ENCODE measurements around the gene TBX19. TPM values are rescaled to one million over a fixed set of nuclear protein-coding genes. Genes with fewer than 3 reads are reported as not detected.
A peak's percentile ranks its signal among the peaks of the same experiment; 100 is the strongest.

TBX19 gene
- 1 to 10 TPM; 3.0 to 3.7 TPM for total RNA-seq

GRCh38 chr1:168280296-168280927, at the start of gene TBX19:
Gene TBX19 (plus strand): TSS chr1:168280877. CDS start chr1:168281091, 214 bp downstream.
- H3K36me3 Mint-ChIP-seq: peaks cover 10% of the 10 kb centered on the region
- H3K9me3 Mint-ChIP-seq: no peaks in the 10 kb centered on the region
- no peak within 1 kb of the TSS for H3K4me3 Mint-ChIP-seq
- H3K27me3 Mint-ChIP-seq: no peaks in the 10 kb centered on the region
- H3K27ac Mint-ChIP-seq: no peak within 1 kb of the TSS
- ATAC-seq: no peak
- no peak for DNase-seq (ENCODE audit: low spot score)
- H3K4me1 Mint-ChIP-seq (ENCODE audit: low read depth in 2 of 2): peaks cover 0 to 2% of the 10 kb centered on the region in 2 donors

- peak; percentile 84 to 85 for ATAC-seq
- no peaks in the 10 kb centered on the region for H3K9me3 Mint-ChIP-seq
- H3K4me1 Mint-ChIP-seq (ENCODE audit: low read depth in 2 of 2): peaks cover 55 to 57% of the 10 kb centered on the region in 2 donors
- H3K27me3 Mint-ChIP-seq: no peaks in the 10 kb centered on the region
- H3K4me3 Mint-ChIP-seq: peak overlapping the region; percentile 42
- peak overlapping the region; percentile 40 to 47 for H3K27ac Mint-ChIP-seq
- H3K36me3 Mint-ChIP-seq: peaks cover 35% of the 10 kb centered on the region
- DNase-seq (ENCODE audit: low spot score): peak; percentile 74
These were observed 45.7 kb upstream of the TBX19 start for GRCh38 chr1:168234846-168235547.

DNA sequence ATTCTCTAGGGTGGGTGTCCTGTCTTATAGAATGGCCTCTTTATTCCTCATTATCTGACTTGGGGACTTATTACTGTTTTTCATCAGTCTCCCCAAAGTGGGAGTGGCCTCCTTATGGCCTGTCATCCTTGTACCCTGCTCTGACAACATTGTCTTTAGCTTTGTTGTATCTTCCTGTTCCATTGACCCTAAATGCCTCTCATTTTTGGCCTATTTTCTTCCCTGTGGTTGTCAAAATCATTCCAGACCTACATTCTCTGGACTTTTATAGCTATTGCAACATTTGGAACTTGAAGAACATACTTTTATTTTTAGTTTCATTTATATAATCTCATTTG, 45.2 kb upstream of the TBX19 start:
- no peaks in the 10 kb centered on the region for H3K27me3 Mint-ChIP-seq
- no peak overlapping the region for H3K4me3 Mint-ChIP-seq
- H3K36me3 Mint-ChIP-seq: peaks cover 39% of the 10 kb centered on the region
- ATAC-seq: peak in 1 of 2 donors; percentile 10
- no peak for DNase-seq (ENCODE audit: low spot score)
- no peaks in the 10 kb centered on the region for H3K9me3 Mint-ChIP-seq
- peaks cover 55% of the 10 kb centered on the region in 2 donors for H3K4me1 Mint-ChIP-seq (ENCODE audit: low read depth in 2 of 2)
- peak overlapping the region; percentile 40 to 47 for H3K27ac Mint-ChIP-seq

DNA sequence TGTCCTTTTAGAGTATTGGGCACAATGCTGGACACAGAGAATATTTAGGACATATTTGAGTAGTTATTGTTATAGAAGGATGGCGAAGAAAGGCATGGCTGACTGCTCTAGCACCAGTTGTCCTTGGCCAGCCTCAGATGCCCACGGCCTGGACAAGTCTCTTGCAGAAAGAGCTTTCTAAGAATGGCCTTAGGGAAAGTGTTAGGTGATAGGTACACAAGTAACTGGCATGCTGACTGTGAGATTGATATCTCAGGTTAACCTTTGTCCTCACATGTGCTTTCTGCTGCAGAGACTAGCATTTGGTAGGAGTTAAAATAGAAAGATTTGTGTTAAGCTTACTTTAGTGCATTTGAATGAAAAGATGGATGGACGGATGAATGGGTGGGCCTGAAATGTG, 44.7 kb upstream of the TBX19 start:
- no peaks in the 10 kb centered on the region for H3K9me3 Mint-ChIP-seq
- peak overlapping the region; percentile 40 to 47 for H3K27ac Mint-ChIP-seq
- DNase-seq (ENCODE audit: low spot score) (no peak), ATAC-seq (no peak)
- H3K27me3 Mint-ChIP-seq: no peaks in the 10 kb centered on the region
- peaks cover 39% of the 10 kb centered on the region for H3K36me3 Mint-ChIP-seq
- peaks cover 51 to 54% of the 10 kb centered on the region in 2 donors for H3K4me1 Mint-ChIP-seq (ENCODE audit: low read depth in 2 of 2)
- H3K4me3 Mint-ChIP-seq: no peak overlapping the region

DNA sequence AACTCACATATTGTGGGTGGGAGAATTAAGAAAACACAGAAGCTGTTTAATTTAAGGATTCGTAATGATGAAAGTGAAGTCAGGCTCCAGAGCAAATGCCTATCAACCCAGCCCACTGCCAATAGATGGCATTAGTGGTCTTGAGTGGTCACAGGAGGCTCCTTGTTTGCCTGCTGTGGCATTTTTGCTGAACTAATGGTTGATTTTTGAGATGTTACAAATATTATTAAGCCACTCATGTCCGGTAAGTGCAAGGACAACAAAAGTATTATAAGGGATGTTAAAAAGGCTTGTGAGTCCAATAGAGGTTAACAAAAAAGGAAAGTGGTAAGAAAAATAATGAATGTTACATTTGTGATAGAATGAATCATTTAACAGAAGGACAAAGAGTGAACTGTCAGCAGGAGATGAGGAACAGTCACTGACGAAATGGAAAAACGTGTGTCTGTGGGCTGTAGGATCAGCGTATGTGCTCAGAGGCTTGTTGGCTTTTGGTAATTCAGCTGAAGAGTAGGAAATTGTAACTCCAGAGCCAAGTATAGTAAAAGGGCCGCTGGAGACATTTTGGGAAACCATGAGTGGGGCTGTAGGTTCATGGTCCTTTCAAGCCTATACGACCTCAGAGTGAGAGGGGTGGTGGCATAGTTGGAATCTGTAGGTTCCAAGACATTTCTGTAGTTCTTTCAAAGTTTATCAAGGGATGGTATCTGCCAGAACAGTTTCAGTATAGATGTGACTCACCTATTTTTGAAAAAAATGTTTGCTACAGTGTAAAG, 43.7 kb upstream of the TBX19 start:
- Mint-ChIP-seq H3K36me3 (peaks cover 39% of the 10 kb centered on the region), H3K9me3 (no peaks in the 10 kb centered on the region), H3K27me3 (no peaks in the 10 kb centered on the region), H3K27ac (peak overlapping the region; percentile 3 to 6), H3K4me1 (ENCODE audit: low read depth in 2 of 2) (peaks cover 46 to 49% of the 10 kb centered on the region in 2 donors), H3K4me3 (no peak overlapping the region)
- DNase-seq (ENCODE audit: low spot score) (no peak), ATAC-seq (peak; percentile 53 to 65)

- DNase-seq (ENCODE audit: low spot score): no peak
- Mint-ChIP-seq H3K27me3 (no peaks in the 10 kb centered on the region), H3K36me3 (peaks cover 44% of the 10 kb centered on the region), H3K4me3 (no peak overlapping the region), H3K9me3 (no peaks in the 10 kb centered on the region), H3K4me1 (ENCODE audit: low read depth in 2 of 2) (peaks cover 40 to 49% of the 10 kb centered on the region in 2 donors), H3K27ac (no peak overlapping the region)
- ATAC-seq: no peak
These were observed 37.5 kb upstream of the TBX19 start for GRCh38 chr1:168243198-168243597.

GRCh38 chr1:168243636-168244212, 37.0 kb upstream of the TBX19 start:
- peak overlapping the region; percentile 17 to 50 for H3K27ac Mint-ChIP-seq
- H3K9me3 Mint-ChIP-seq: no peaks in the 10 kb centered on the region
- H3K27me3 Mint-ChIP-seq: no peaks in the 10 kb centered on the region
- peak overlapping the region; percentile 33 for H3K4me3 Mint-ChIP-seq
- peaks cover 49% of the 10 kb centered on the region for H3K36me3 Mint-ChIP-seq
- DNase-seq (ENCODE audit: low spot score) (no peak), ATAC-seq (peak; percentile 67 to 75)
- H3K4me1 Mint-ChIP-seq (ENCODE audit: low read depth in 2 of 2): peaks cover 45 to 50% of the 10 kb centered on the region in 2 donors

GRCh38 chr1:168245042-168245441, 35.6 kb upstream of the TBX19 start:
- H3K4me1 Mint-ChIP-seq (ENCODE audit: low read depth in 2 of 2): peaks cover 52 to 55% of the 10 kb centered on the region in 2 donors
- no peak overlapping the region for H3K27ac Mint-ChIP-seq
- no peak for ATAC-seq

DNA sequence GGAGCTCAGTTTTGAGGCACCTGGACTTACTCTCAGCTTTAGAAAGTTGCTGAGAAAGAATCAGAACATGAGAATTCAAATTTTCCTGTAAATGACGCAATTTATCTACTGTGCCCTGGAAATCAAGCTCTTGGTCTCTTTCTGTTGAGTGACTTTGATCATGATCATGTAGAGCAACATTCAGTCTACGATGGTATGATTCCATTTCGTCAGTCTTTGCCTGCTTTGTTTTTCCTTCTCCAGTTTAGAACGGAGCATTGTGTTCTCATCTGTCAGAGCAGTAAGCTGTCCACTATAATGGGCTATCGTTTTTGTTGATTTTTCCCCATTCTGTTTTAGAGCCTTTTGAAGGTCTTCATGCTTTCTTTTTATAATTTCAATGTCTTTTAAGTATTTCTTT, 34.2 kb upstream of the TBX19 start:
- no peaks in the 10 kb centered on the region for H3K9me3 Mint-ChIP-seq
- H3K27ac Mint-ChIP-seq: no peak overlapping the region
- no peak overlapping the region for H3K4me3 Mint-ChIP-seq
- H3K4me1 Mint-ChIP-seq (ENCODE audit: low read depth in 2 of 2): peaks cover 57 to 63% of the 10 kb centered on the region in 2 donors
- H3K27me3 Mint-ChIP-seq: no peaks in the 10 kb centered on the region
- ATAC-seq (no peak), DNase-seq (ENCODE audit: low spot score) (no peak)
- peaks cover 49% of the 10 kb centered on the region for H3K36me3 Mint-ChIP-seq

More at GRCh38 chr1:168245042-168245441, 35.6 kb upstream of the TBX19 start:
- Mint-ChIP-seq H3K27me3 (no peaks in the 10 kb centered on the region), H3K4me3 (no peak overlapping the region), H3K36me3 (peaks cover 52% of the 10 kb centered on the region), H3K9me3 (no peaks in the 10 kb centered on the region)
- DNase-seq (ENCODE audit: low spot score): no peak

GRCh38 chr1:168252204-168252733, 28.4 kb upstream of the TBX19 start:
- Mint-ChIP-seq H3K9me3 (no peaks in the 10 kb centered on the region), H3K4me3 (no peak overlapping the region), H3K27me3 (no peaks in the 10 kb centered on the region), H3K4me1 (ENCODE audit: low read depth in 2 of 2) (peaks cover 35 to 37% of the 10 kb centered on the region in 2 donors), H3K36me3 (peaks cover 39% of the 10 kb centered on the region), H3K27ac (no peak overlapping the region)
- ATAC-seq: no peak
- DNase-seq (ENCODE audit: low spot score): no peak

DNA sequence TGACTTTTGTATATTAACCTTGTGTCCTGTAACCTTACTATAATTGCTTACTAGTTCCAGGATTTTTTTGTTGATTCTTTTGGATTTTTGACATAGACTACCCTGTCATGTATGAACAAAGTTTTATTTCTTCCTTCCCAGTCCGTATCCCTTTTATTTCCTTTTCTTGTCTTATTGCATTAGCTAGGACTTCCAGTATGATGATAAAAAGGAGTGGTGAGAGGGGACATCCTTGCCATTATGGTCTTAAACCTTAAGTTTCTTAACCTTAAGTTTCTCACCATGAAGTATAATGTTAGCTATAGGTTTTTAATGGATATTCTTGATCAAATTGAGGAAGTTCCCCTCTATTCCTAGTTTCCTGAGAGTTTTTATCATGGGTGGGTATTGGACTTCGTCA, 24.5 kb upstream of the TBX19 start:
- H3K4me3 Mint-ChIP-seq: no peak overlapping the region
- peaks cover 17 to 26% of the 10 kb centered on the region in 2 donors for H3K4me1 Mint-ChIP-seq (ENCODE audit: low read depth in 2 of 2)

DNA sequence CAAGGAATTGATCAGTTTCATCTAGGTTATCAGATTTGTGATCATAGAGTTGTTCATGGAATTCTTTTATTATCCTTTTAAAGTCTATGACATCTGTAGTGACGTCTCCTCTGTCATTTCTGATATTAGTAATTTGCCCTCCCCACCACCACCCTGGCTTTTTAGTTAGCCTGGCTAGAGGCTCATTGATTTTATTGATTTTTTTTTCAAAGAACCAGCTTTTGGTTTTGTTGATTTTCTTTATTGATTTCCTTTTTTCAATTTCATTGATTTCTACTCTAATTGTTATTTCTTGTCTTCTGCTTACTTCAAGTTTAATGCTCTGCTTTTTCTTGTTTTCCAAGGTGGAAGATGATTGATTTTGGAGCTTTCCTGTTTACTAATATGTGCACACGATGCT, 23.3 kb upstream of the TBX19 start:
- Mint-ChIP-seq H3K4me1 (ENCODE audit: low read depth in 2 of 2) (peaks cover 22 to 32% of the 10 kb centered on the region in 2 donors), H3K27ac (no peak overlapping the region), H3K9me3 (no peaks in the 10 kb centered on the region), H3K36me3 (peaks cover 28% of the 10 kb centered on the region), H3K27me3 (no peaks in the 10 kb centered on the region), H3K4me3 (no peak overlapping the region)
- DNase-seq (ENCODE audit: low spot score) (no peak), ATAC-seq (no peak)

More for the DNA sequence above, 24.5 kb upstream of the TBX19 start:
- no peak overlapping the region for H3K27ac Mint-ChIP-seq
- ATAC-seq (no peak), DNase-seq (ENCODE audit: low spot score) (no peak)
- H3K36me3 Mint-ChIP-seq: peaks cover 28% of the 10 kb centered on the region
- H3K27me3 Mint-ChIP-seq: no peaks in the 10 kb centered on the region
- H3K9me3 Mint-ChIP-seq: no peaks in the 10 kb centered on the region

GRCh38 chr1:168259567-168259966, 21.1 kb upstream of the TBX19 start:
- ATAC-seq (no peak), DNase-seq (ENCODE audit: low spot score) (no peak)
- H3K27me3 Mint-ChIP-seq: no peaks in the 10 kb centered on the region
- H3K27ac Mint-ChIP-seq: no peak overlapping the region
- peaks cover 28% of the 10 kb centered on the region for H3K36me3 Mint-ChIP-seq
- H3K4me3 Mint-ChIP-seq: no peak overlapping the region
- peaks cover 16 to 30% of the 10 kb centered on the region in 2 donors for H3K4me1 Mint-ChIP-seq (ENCODE audit: low read depth in 2 of 2)
- H3K9me3 Mint-ChIP-seq: no peaks in the 10 kb centered on the region
